GM23338 (cell line): ENCODE data around the gene TMEM127. TPM values are rescaled to one million over a fixed set of nuclear protein-coding genes. Genes with fewer than 3 reads are reported as not detected.

Experiments
- ATAC-seq: fragments of 200-7000 bp; cut with Tn5 transposase; 3 replicates; pipeline ENCODE4 v1.9.1; 2020
- DNase-seq: peaks from one replicate; pipeline ENCODE4 v3.0.0-alpha.2; 2015; ENCODE audit warnings: low spot score
- H2AFZ ChIP-seq: fragments of 200-600 bp; sonication (generic); 2 replicates; pipeline ENCODE4 v1.8.0; 2016; ENCODE audit warnings: antibody characterized with exemption, mild to moderate bottlenecking, moderate library complexity
- H3F3A ChIP-seq: fragments of 200-600 bp; sonication (generic); replicated peaks from 2 replicates; pipeline ENCODE4 v1.8.0; 2017; ENCODE audit warnings: antibody characterized with exemption, mixed run types, low read depth
- H3K27ac ChIP-seq: fragments of 200-600 bp; sonication (generic); 2 replicates; pipeline ENCODE4 v1.6.1; 2016; ENCODE audit warnings: low read depth
- H3K27me3 ChIP-seq: fragments of 200-600 bp; sonication (generic); 2 replicates; pipeline ENCODE4 v1.8.0; 2016; ENCODE audit warnings: mild to moderate bottlenecking, mixed run types, moderate library complexity; ENCODE audit not compliant: insufficient read depth
- H3K36me3 ChIP-seq: fragments of 200-600 bp; sonication (generic); 2 replicates; pipeline ENCODE4 v1.8.0; 2016; ENCODE audit warnings: mild to moderate bottlenecking; ENCODE audit not compliant: insufficient read depth
- H3K4me1 ChIP-seq: fragments of 200-600 bp; sonication (generic); 2 replicates; pipeline ENCODE4 v1.8.0; 2016; ENCODE audit warnings: mild to moderate bottlenecking, moderate library complexity; ENCODE audit not compliant: insufficient read depth
- H3K4me2 ChIP-seq: fragments of 200-600 bp; sonication (generic); 2 replicates; pipeline ENCODE4 v1.7.1; 2017; ENCODE audit warnings: mixed run types
- H3K4me3 ChIP-seq: fragments of 200-600 bp; sonication (generic); 2 replicates; pipeline ENCODE4 v1.6.1; 2016; ENCODE audit warnings: mixed run types
- H3K79me2 ChIP-seq: fragments of 200-600 bp; sonication (generic); replicated peaks from 2 replicates; pipeline ENCODE4 v1.8.0; 2017; ENCODE audit warnings: mild to moderate bottlenecking; ENCODE audit not compliant: insufficient read depth
- H3K9me2 ChIP-seq: fragments of 200-600 bp; sonication (generic); 2 replicates; pipeline ENCODE4 v1.8.0; 2017; ENCODE audit not compliant: insufficient read depth
- H4K20me1 ChIP-seq: fragments of 200-600 bp; sonication (generic); replicated peaks from 2 replicates; pipeline ENCODE4 v1.8.0; 2017; ENCODE audit warnings: mild to moderate bottlenecking; ENCODE audit not compliant: insufficient read depth
- H3K27ac Mint-ChIP-seq: 2 replicates; pipeline ENCODE4 v1.8.0; 2020; ENCODE audit warnings: inconsistent platforms, mild to moderate bottlenecking, moderate library complexity, mixed read lengths
- H3K27me3 Mint-ChIP-seq: 3 replicates; pipeline ENCODE4 v1.8.0; 2022; ENCODE audit warnings: low read depth, mild to moderate bottlenecking, moderate library complexity, mixed read lengths, inconsistent platforms; ENCODE audit not compliant: insufficient read depth, poor library complexity
- H3K36me3 Mint-ChIP-seq: 3 replicates; pipeline ENCODE4 v1.8.0; 2021; ENCODE audit warnings: low read depth, mild to moderate bottlenecking, inconsistent platforms, moderate library complexity, mixed read lengths
- H3K4me1 Mint-ChIP-seq: 3 replicates; pipeline ENCODE4 v1.8.0; 2020; ENCODE audit warnings: mild to moderate bottlenecking, inconsistent platforms, mixed read lengths
- H3K4me3 Mint-ChIP-seq: 3 replicates; pipeline ENCODE4 v1.8.0; 2021; ENCODE audit warnings: moderate library complexity, mild to moderate bottlenecking, inconsistent platforms, mixed read lengths
- H3K9me3 Mint-ChIP-seq: 3 replicates; pipeline ENCODE4 v1.8.0; 2020; ENCODE audit warnings: moderate library complexity, mild to moderate bottlenecking, inconsistent platforms, mixed read lengths
- CREB1 ChIP-seq: fragments of 250-450 bp; sonication (Bioruptor Pico); IDR thresholded peaks from 2 replicates; pipeline ENCODE4 v1.5.0; 2020; ENCODE audit warnings: low read depth, mild to moderate bottlenecking, moderate library complexity
- CTCF ChIP-seq, 2 experiments: fragments of 200-600 bp in 1 of 2; sonication (generic) in 1 of 2; conservative IDR thresholded peaks; 2 replicates each; pipeline versions ENCODE4 v1.5.1 to v1.6.1; 2016 to 2017; ENCODE audit warnings: antibody characterized with exemption in 2 of 2, low read depth in 2 of 2, mild to moderate bottlenecking in 2 of 2, moderate library complexity in 1 of 2
- ETS1 ChIP-seq: IDR thresholded peaks from 2 replicates; pipeline ENCODE4 v1.6.1; 2016; ENCODE audit warnings: antibody characterized with exemption
- EZH2 ChIP-seq: fragments of 200-600 bp; sonication (generic); IDR thresholded peaks from one replicate; pipeline ENCODE4 v1.8.0; 2017; ENCODE audit warnings: antibody characterized with exemption, mild to moderate bottlenecking, low read depth; ENCODE audit not compliant: unreplicated experiment
- EZH2phosphoT487 ChIP-seq: fragments of 200-600 bp; sonication (generic); IDR thresholded peaks from one replicate; pipeline ENCODE4 v1.8.1; 2018; ENCODE audit warnings: antibody characterized with exemption; ENCODE audit not compliant: unreplicated experiment
- JUNB ChIP-seq: IDR thresholded peaks from one replicate; pipeline ENCODE4 v1.6.1; 2016; ENCODE audit warnings: antibody characterized with exemption; ENCODE audit not compliant: unreplicated experiment
- NANOG ChIP-seq: IDR thresholded peaks from 2 replicates; pipeline ENCODE4 v1.6.1; 2016; ENCODE audit warnings: antibody characterized with exemption, borderline replicate concordance
- POLR2AphosphoS5 ChIP-seq: IDR thresholded peaks from 2 replicates; pipeline ENCODE4 v1.6.1; 2016; ENCODE audit warnings: antibody characterized with exemption, low read depth
- REST ChIP-seq: IDR thresholded peaks from one replicate; pipeline ENCODE4 v1.6.1; 2018; ENCODE audit warnings: antibody characterized with exemption; ENCODE audit not compliant: unreplicated experiment
- STAT1 ChIP-seq: IDR thresholded peaks from one replicate; pipeline ENCODE4 v1.6.1; 2016; ENCODE audit warnings: antibody characterized with exemption; ENCODE audit not compliant: unreplicated experiment
- ZNF114 ChIP-seq: fragments of 250-450 bp; sonication (Bioruptor Pico); IDR thresholded peaks from 2 replicates; pipeline ENCODE4 v1.5.0; 2020; ENCODE audit warnings: mild to moderate bottlenecking, moderate library complexity
- ZNF331 ChIP-seq: fragments of 250-450 bp; sonication (Bioruptor Pico); IDR thresholded peaks from 2 replicates; pipeline ENCODE4 v1.5.0; 2020; ENCODE audit warnings: low read depth, mild to moderate bottlenecking, moderate library complexity
- ZNF462 ChIP-seq: fragments of 250-450 bp; sonication (Bioruptor Pico); IDR thresholded peaks from 2 replicates; pipeline ENCODE4 v1.5.0; 2020; ENCODE audit warnings: mild to moderate bottlenecking, moderate library complexity
- polyA plus RNA-seq: library from polyadenylated mRNA; unstranded; fragments of >200 nt; fragmentation: Nextera tagmentation; extraction: Ambion mirVana; gene quantifications from 2 replicates; pipeline ENCODE4 v1.2.1, GENCODE V29; 2016
- total RNA-seq: library from RNA; depleted of rRNA; stranded (reverse); fragments of >200 nt; shearing (Covaris generic); gene quantifications from 2 replicates; pipeline ENCODE4 v1.2.3, GENCODE V29; 2014

Gene TMEM127
- total and polyA plus RNA-seq, 2 experiments from 2014 or later, result 4.9 to 19.9 TPM

- TF ChIP-seq STAT1 (no peak), EZH2 (no peak), ZNF462 (CRISPR knock-in tag) (no peak), CTCF (conservative IDR thresholded peaks at IDR 0.05; ENCODE audit: low read depth in 2 of 2) (no peak), EZH2phosphoT487 (no peak), POLR2AphosphoS5 (no peak), ZNF114 (no peak), ETS1 (no peak), NANOG (no peak), CREB1 (no peak), JUNB (no peak), ZNF331 (no peak), REST (no peak)
- Histone ChIP-seq H3K9me2 (no peaks in the 10 kb centered on the region), H3K79me2 (peaks cover 38% of the 10 kb centered on the region), H3K27ac (peak overlapping the region; percentile 89), H3K4me2 (peak overlapping the region; percentile 92), H3K4me1 (no peaks in the 10 kb centered on the region; the same call in 1 of the 2 replicates), H3F3A (no peaks in the 10 kb centered on the region; the same call in 1 of the 2 replicates), H4K20me1 (peaks cover 14% of the 10 kb centered on the region; the same call in 1 of the 2 replicates), H3K27me3 (no peaks in the 10 kb centered on the region), H3K36me3 (peaks cover 43% of the 10 kb centered on the region), H2AFZ (no peak overlapping the region), H3K4me3 (peak overlapping the region; percentile 75)
- Mint-ChIP-seq H3K27ac (peak overlapping the region; percentile 84), H3K4me1 (peaks cover 17% of the 10 kb centered on the region), H3K27me3 (no peaks in the 10 kb centered on the region), H3K36me3 (peaks cover 48% of the 10 kb centered on the region), H3K9me3 (no peaks in the 10 kb centered on the region), H3K4me3 (peak overlapping the region; percentile 100)
- ATAC-seq (no peak), DNase-seq (no peak)
These were observed 38.8 kb upstream of the TMEM127 start for GRCh38 chr2:96304606-96305005.
